SK-N-SH treated with all-trans-retinoic acid at 6 μM for 48 hours (cell line): ENCODE results near the gene RAC2.

Experiments
- GLIS3 ChIP-seq: fragments of 250-450 bp; sonication (Bioruptor Pico); IDR thresholded peaks from 2 replicates; pipeline ENCODE4 v1.5.0; 2020; ENCODE audit warnings: mild to moderate bottlenecking, moderate library complexity
- ISL1 ChIP-seq: fragments of 250-450 bp; sonication (Bioruptor Pico); IDR thresholded peaks from 2 replicates; pipeline ENCODE4 v2.1.2; 2022; ENCODE audit warnings: mild to moderate bottlenecking, moderate library complexity
- ZFP3 ChIP-seq: fragments of 250-450 bp; sonication (Bioruptor Pico); IDR thresholded peaks from 2 replicates; pipeline ENCODE4 v1.5.0; 2020; ENCODE audit warnings: mild to moderate bottlenecking, moderate library complexity
- TF ChIP-seq, protein P1 (sequence below): fragments of 250-450 bp; sonication (Bioruptor Pico); IDR thresholded peaks from 2 replicates; pipeline ENCODE4 v1.8.0; 2021; ENCODE audit warnings: low read depth, mild to moderate bottlenecking, moderate library complexity, borderline replicate concordance
- TF ChIP-seq, protein P2 (sequence below): fragments of 250-450 bp; sonication (Bioruptor Pico); IDR thresholded peaks from 2 replicates; pipeline ENCODE4 v1.5.0; 2020; ENCODE audit warnings: mild to moderate bottlenecking, moderate library complexity

DNA sequence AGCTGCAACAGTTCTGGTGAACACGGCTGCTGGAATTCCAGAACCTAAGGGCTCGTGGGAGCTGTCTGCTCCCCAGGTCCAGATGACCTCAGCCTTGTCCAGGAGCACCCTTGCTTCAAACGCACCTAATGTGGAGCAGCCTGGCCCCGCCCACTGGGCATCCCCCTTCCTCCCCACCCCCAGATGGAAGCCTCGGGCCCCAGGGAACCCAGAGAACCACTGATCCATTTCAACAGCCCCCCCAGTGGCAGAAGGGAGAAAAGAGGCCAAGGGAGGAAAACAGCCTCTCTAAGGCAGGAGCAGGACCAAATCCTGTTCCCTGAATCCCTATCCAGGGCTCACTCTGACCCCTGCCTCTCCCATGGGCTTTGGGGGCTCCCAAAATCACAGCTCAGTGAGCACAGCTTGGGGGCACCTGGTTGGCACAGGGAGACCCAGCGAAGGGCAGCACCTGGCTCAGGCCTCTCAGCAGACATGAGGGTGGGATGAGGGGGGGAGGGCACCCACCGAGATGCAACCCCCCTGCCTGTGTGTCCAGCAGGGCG lies 39.4 kb upstream of the RAC2 start:
- TF ChIP-seq, protein P1, sequence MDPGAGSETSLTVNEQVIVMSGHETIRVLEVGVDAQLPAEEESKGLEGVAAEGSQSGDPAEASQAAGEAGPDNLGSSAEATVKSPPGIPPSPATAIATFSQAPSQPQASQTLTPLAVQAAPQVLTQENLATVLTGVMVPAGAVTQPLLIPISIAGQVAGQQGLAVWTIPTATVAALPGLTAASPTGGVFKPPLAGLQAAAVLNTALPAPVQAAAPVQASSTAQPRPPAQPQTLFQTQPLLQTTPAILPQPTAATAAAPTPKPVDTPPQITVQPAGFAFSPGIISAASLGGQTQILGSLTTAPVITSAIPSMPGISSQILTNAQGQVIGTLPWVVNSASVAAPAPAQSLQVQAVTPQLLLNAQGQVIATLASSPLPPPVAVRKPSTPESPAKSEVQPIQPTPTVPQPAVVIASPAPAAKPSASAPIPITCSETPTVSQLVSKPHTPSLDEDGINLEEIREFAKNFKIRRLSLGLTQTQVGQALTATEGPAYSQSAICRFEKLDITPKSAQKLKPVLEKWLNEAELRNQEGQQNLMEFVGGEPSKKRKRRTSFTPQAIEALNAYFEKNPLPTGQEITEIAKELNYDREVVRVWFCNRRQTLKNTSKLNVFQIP = no peak
- TF ChIP-seq, protein P2, sequence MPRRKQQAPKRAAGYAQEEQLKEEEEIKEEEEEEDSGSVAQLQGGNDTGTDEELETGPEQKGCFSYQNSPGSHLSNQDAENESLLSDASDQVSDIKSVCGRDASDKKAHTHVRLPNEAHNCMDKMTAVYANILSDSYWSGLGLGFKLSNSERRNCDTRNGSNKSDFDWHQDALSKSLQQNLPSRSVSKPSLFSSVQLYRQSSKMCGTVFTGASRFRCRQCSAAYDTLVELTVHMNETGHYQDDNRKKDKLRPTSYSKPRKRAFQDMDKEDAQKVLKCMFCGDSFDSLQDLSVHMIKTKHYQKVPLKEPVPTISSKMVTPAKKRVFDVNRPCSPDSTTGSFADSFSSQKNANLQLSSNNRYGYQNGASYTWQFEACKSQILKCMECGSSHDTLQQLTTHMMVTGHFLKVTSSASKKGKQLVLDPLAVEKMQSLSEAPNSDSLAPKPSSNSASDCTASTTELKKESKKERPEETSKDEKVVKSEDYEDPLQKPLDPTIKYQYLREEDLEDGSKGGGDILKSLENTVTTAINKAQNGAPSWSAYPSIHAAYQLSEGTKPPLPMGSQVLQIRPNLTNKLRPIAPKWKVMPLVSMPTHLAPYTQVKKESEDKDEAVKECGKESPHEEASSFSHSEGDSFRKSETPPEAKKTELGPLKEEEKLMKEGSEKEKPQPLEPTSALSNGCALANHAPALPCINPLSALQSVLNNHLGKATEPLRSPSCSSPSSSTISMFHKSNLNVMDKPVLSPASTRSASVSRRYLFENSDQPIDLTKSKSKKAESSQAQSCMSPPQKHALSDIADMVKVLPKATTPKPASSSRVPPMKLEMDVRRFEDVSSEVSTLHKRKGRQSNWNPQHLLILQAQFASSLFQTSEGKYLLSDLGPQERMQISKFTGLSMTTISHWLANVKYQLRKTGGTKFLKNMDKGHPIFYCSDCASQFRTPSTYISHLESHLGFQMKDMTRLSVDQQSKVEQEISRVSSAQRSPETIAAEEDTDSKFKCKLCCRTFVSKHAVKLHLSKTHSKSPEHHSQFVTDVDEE (CRISPR knock-in tag) = no peak
- TF ChIP-seq GLIS3 (CRISPR knock-in tag) (no peak), ISL1 (no peak), ZFP3 (CRISPR knock-in tag) (no peak)
